ENCODE results near the gene CPED1.
"Not testable (repeated sequence)": the region's sequence is repeated elsewhere in the genome, so short reads cannot be mapped to it uniquely, and the experiment has no call there.

Gene CPED1

DNA sequence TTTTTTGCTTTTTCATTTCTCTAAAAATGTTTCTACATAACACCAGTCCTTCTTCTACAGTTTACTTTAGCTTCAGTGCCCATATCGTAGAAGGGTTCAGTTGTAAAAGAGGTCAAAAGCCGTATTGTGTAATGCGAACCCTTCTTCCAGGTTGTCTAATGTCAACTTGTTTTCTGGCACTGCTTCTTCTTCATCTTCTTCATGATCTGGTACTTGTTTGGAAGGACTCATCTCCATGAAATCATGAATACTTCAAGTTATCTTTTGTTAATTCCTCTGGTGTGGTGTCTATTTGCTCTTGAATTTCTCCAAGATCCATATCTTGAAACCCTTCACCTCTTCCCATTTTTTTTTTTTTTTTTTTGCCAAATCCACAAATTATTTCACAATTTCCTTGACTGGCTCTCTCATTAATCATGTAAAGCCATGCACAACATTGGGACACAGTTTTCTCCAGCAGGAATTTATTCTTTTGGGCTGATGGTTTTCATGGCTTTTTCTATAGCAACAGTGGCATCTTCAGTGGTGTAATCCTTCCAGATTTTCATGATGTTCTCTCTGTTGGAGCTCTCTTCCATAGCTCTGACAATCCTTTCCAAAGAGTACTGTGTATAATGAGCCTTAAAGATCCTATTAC is 85.1 kb downstream of the CPED1 start:
- no peak for DNase-seq

DNA sequence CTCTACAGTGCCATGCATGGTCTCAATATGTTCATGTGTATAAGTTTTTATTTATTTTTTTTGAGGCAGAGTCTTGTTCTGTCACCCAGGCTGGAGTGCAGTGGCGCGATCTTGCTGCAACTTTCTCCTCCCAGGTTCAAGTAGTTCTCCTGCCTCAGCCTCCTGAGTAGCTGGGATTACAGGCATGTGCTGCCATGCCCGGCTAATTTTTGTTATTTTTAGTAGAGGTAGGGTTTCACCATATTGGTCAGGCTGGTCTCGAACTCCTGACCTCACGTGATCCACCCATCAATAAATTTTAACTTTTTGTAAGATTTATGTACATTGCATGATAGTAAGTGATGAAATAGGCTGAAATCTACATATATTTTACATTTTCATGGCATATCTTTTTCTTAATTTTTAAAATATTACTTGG is 86.9 kb downstream of the CPED1 start:
- DNase-seq: not testable (repeated sequence)

DNA sequence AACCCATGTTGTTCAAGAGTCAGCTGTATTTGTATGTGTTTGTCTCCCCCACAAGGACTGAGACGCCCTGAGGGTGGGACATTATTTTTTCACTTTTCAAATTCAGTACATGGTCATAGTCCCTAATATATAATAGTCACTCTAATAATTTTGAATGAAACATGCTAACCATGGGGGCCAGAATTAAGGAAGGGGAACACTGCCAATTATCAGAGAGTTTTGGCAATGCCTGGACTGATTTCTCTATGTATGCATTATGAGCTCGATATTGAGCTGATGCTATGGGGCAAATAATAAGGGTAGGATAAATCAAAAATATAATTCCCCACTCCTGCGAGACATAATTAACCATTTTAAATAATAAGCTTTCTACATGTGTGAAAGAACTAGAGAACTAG is 87.4 kb downstream of the CPED1 start:
- no peak for DNase-seq

DNA sequence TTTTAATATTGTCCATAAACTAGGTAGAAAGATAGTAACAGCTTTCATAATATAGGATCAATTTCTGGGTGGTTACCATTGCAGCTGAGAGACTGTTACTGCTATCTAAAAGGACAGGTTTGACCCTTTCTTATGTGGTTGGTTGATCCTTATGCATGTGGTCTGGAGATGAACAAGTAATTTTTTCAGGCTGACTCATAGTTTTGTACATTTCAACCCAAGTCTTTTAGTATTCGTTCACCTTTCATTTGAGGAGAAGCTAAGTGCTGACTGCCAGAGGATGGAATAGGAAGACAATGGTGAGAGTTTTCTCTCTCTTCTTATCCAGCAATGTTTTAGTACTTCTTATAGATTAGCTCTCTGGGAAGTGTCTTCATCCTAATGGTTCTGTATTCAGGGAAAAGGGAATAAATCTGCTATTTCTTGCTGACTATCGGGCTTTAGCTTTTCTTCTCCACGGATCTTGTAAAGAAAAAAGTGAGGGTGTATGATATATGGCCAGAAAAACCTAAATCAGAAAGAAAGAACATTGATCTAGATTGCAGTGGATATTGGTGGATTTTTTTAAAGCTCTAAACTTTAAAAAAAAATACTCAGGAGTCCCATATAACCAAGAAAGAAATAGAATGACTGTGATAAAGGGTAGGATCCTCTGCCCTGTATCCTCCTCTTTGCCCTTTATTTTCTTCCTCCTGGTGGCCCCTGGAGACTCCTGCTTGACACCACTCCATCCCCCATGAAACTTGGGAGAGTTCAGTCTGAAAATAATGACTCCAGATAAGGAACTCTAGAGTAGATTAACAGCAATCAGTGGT is 88.0 kb downstream of the CPED1 start:
- no peak for DNase-seq

DNA sequence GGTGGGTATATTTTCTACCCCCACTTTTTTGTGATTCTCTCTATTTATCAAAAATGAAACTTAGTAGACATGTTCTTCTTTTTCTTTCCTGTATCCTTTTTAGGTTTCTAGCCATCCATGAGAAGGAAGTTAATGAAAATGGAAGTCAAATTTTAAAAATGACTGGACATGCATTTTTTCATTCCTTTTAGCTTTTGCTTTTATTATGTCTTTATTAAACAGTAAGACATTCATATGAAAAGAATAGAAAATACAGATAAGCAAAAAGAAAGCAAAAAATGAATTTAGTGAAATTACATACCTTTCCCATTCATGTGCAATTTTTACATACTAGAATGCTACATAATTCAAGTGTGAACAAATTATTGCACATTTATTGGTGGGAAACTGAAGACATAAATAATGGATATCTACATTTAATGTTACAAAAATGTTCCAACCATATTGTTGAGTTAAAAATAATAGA is 88.7 kb downstream of the CPED1 start:
- no peak for DNase-seq

DNA sequence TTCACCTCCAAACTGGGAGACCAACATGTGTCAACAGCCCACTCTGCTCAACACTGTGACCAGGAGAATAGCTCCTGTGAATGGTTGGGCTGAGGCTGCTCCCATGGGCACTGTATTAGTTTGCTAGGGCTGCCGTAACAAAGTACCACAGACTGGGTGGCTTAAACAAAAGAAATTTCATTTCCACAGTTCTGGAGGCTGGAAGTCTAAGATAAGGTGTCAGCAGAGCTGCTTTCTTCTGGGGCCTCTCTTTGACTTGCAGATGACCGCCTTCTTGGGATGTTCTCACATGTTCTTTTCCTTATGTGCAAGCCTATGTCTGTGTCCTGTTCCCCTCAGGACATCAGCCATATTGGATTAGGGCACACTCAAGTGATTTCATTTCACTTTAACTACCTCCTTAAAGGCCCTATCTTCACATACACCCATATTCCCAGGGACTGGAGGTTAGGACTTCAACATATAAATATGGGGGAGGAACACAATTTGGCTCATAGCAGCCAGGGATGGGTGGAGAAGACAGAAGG is 90.3 kb downstream of the CPED1 start:
- DNase-seq: no peak

DNA sequence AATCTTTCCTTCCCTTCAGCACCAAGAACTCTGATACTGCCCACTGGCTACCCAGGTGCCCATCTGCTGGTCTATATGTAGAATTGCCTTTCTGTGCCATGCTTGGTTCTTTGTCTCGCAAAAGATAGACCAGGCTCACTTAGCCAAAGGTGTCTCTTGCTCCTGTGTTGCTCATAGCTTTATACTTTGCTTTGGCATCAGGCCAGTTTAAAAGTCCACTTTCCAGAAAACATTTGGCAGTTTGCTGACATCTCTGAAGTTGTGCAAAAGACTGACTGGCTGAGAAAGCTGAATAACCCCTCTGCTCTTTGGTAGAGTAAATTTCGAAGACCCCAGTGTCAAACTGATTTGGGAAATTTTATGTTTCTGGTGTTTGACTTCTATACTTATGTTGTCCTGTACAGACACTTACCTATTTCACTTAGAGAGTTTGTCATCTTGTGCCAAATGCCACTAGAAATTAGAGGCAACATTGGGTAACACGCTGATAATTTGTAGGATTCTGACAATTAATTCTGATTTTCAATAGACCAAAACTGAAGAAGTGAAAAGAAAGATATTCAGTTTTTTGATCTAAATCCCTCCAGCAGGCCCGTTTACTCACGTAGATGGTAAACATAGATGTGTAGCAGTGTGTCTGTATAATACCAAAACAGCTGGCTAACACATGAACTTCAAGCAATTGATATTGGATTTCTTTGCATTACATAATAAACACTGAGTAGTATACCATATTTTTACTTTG is 91.1 kb downstream of the CPED1 start:
- no peak for DNase-seq

DNA sequence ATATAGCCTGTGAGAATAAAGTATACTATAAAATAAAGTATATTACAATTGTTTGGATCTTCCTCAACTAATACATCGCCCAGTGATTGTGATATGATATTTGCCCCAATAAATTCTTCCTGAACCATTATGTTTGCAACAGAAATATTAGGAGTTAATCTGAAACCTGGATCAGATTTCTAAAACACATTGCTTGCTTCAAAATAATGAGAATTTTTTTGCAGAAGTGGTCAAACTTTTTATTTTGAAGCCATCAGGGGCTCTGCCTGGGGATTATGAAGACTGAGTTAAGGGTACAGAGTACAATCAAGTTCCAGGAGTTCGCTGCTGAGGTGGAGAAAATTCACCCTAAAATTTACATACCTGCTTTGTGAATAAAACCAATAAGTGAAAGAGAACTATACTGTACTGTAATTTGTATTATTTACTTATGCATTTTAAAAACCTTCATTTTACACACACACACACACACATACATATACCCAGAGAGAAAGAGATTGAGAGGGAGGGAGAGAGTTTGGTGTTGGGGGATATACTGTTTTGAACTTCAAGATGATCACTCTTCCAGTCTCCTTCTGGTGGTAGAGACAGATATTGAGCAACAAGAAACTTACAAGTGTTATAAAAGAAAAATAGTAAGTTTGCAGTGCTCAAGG is 91.9 kb downstream of the CPED1 start:
- no peak for DNase-seq

DNA sequence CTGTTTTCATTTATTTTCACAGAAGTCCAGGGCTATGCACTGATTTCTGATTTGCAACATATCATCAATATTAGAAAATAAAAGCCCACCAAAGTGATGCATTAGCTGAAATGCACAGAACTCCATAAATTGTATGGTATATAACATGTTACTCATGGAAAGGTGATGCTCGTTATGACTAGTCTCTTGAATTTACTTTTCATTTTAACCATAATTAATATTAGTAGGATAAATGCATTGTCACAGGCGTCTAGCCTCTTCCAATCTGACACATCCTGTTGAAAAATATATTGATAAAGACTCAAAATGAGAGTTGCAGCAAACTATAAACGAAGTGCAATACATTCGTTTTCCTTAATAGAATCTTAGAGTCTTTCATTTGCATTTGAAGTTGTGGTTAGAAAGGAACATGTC is 92.4 kb downstream of the CPED1 start:
- DNase-seq: no peak

DNA sequence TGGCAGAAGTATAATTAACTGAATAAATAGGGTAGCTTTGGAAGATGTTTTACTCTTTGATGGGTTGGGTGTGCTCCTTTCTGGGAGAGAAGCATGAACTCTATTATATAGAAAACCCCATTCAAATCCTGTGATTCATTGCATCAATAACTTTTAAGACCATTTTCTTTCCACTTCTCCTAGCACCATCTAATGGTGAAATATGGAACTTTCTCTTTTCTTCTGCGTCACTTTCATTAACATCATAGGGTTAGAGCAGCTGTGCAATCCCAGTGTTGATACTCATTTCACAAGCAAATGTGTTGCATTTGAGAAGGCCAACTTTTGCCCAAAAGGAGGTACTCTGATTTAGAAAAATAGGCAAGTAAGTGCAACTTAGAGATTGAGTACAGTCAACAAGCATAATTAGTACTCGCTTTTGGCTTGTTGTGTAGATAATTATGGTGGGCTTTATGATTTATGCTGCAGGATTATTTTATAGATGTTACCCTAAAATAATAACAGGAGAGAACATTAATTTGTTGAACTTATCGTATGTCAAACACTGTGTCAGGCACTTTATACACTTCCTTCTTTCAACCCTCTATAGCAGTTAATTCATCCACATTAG is 92.9 kb downstream of the CPED1 start:
- DNase-seq: peak; percentile 29

DNA sequence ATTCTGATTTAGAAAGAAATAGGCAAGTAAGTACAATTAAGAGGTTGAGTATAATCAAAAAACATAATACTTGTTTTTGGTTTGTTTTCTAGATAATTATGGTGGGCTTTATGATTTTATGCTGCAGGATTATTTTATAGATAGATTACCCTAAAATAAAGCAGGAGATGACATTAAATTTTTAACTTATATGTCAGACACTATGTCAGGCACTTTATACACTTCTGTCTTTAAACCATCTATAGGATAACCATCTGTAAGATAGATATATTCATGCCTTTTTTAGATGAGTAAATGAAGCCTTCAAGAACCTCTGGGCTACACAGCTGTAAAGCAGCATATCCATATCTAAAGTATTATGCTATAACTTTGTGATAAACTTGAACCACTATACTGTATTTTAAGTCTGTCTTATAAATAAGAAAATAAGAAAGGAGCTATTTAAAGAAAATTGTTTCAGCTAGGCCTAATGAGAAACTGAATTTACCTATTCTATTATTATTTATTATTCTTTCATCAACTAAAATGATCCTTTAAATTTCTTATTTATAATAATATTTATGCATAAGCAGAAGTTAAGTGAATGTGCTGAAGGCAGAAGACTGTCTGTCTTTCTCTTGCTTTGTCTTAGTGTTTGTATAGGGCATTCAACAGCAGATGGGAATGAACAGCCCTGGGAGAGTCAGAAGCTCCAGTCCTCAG is 94.0 kb downstream of the CPED1 start:
- no peak for DNase-seq

DNA sequence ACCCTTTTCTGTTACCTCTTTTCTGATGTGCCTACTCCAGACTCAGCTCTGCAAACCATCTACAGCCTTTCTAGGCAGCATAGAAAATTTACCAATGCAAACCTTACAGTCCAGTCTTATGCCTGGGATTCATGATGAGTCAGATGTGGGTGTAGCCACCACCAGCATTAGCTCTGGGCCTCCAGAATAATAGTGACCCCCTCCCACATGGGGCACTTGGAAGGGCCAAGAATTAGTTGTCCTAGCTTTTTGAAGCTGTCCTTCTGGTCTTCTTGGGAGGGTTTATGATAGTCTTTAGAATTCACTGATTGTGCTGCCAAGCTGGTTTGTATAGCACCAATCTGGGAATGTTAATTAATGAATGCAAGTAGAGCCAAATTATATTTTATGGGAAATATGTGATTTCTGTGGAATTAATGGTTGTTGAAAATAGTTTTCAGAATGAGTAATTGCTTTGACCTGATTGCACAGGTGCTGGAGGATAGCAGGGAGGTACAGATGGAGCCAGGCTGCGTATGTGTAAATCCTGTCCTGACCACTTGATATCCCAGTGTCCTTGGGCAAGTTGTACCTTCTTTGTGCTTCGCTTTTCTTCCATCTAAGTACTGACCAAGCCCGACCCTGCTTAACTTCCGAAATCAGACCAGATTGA is 94.8 kb downstream of the CPED1 start:
- DNase-seq: no peak

DNA sequence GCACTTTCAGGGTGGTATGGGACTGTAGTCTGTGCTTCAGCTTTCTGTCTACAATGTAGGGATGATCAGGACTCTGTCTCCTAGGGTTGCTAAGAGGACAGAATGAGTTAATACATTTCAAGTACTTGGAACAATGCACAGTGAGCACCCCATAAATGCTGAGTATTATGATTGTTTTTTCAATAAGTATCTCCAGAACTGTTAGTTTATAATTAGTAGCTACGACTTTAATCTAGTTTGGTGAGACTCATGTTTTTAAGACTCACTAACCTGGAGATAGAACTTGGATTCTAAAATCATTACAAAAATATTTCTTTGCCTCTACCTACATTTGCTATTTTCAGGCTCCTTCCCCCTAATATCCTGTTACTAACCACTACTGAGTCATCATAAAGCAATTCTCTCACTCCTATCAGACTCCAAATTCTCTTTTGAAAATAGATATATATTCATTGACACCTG is 95.3 kb downstream of the CPED1 start:
- no peak for DNase-seq

DNA sequence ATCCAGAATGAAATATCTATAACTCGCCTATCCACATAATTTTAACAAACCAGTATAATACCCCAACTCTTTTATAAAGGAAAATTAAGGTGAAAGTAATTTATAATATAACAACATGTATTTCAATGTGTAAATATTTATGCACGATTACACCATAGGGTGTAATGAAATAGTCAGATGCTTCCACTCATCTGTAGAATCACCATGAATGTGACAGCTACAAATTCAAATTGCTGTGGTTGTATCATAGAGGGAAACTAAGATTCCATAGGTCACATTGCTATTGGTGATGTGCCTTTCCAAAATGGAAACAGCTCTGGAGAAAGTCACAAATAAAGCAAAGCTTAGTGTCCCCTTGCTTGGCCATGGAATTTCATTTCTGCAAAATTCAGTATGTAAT is 95.7 kb downstream of the CPED1 start:
- DNase-seq: no peak

DNA sequence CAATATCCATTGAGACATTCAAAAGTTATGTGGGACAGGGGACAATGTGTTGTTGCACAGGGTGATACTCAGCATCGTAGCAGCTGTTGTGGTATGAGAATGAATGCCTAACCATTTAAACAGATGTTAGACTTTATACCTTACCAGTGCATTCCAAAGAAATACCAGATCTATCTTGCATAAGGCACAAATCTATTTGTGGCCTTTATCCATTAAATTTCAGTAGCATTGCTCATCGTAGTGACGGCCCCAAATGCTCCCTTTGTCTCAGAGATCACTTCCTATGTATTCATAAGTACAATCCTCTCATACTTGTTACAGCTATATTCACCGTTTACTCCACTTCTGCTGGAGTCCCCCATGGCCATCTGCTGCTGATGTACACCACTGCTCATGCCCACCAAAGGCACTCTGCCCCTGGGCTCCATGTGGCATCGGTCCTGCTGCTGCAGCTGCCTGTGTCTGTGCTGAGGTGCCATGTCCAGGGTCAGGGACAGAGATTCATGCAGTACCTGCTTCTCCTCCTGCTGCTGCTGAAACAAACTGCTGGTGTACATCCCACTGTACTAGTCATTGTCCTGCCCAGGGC is 96.3 kb downstream of the CPED1 start:
- no peak for DNase-seq

DNA sequence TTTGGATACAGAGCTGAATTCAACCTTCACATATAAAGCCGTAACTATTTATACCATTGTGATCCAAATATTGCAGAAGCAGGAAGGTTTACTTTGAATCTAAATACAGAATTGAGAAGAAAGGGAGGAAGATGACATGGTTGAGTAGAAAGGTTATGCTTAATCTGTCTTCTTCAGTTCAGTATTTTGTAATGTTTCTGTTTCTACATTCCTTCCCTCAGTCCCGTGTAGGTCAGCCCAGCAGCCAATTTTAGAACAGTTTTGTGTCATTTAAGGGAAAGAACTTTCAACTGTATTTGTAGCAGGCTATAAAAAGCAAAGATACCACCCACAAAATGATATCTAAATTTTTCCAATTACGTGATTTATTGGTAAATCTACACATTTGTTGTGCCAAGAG is 97.4 kb downstream of the CPED1 start:
- no peak for DNase-seq

DNA sequence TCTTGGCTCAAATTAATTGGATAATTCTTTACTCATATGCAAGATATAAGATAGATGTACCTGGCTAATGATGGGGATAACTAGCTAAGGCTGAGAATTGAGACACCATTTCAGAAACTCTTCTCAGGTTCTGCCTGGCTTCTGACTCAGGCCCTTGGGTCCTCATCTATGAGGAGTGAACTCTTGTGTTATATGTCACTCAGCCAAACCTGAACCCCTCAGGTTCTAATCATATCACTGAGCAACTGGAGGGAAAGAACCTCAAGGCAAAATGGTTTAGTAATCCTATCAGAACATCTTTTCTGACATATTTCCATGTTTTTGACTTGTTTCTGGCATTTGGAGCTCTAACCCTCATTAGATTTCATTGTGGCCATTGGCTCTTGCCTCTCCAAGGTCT is 100.4 kb downstream of the CPED1 start:
- no peak for DNase-seq

DNA sequence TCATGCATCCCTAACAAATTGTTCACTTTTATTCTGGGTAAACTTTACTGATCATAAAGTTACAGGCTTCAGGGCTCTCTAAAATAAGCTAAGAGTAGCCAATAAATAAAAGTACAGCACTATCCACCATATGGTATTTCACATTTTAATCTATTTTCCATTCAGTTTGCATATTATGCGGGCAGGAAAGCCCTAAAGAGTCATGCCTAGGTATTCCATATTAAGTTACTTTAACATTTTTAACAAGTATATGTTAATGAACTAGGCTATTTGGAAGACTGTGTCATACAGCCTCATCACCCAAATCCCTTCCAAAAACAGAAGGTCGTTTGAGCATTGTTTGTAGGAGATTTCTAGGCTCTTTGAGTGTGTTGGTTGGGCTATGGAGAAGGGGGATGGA is 106.3 kb downstream of the CPED1 start:
- DNase-seq: no peak

DNA sequence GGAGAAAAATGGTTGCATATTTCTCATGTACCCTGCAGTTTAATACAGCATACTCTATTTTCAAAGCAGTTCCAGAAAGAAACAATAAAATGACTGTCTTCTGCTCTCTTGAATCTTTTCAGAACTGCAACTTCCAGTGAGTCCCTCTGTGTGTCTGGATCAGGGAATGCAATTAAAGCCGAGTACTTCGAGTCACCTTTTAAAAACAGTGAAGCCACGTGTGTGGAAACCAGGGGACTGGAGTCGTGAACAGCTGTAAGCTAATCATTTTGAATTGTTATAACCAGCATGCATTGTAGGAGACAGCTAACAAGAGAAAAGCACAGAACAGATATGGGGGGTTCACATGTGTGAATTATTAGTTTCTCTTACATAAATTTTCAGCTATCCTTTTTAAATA is 109.1 kb downstream of the CPED1 start:
- peak; percentile 43 for DNase-seq

DNA sequence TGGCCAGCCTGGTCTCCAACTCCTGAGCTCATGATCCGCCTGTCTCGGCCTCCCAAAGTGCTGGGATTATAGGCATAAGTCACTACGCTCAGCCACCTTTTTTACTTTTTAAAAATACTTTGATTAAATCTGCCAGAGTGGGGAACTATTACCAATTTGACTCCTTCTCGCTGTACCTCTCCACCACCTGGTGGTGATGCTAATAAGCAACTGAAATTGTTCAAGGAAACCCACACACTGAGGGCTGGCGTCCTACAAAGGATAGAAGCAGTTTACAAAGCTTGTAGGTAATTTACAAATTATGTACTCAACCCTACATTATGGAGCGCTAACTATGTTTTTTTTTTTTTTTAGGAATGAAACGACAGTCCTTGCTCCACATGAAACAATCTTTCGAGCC is 111.1 kb downstream of the CPED1 start:
- DNase-seq: no peak

DNA sequence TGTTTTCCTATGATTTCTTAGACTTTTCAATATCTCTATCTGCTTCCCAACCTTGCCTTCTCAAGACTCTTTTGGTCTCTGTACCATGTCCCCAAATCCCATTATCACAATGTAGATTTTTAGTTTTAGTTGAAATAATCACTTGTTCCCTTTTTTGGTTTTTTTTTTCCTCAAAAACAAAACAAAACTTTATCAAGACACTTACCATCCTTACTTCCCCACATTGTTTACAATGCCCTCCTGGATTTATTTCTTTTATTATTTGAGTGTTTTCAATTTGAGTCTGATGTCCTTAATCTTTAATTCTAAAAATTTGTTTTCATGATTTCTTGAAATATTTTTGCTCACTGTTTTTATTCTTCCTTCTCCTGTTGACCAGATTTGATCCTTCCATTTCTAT is 112.6 kb downstream of the CPED1 start:
- no peak for DNase-seq

All from NCI-H146 (cell line).